HG03558 (cell line): ENCODE results near the gene HEBP1.

Experiments used
- ATAC-seq: cut with Tn5 transposase; IDR thresholded peaks from one replicate; pipeline ENCODE4 v1.9.1; 2021; ENCODE audit warnings: moderate number of reproducible peaks; ENCODE audit not compliant: unreplicated experiment; ENCODE audit errors: extremely low read depth

HEBP1 gene

DNA sequence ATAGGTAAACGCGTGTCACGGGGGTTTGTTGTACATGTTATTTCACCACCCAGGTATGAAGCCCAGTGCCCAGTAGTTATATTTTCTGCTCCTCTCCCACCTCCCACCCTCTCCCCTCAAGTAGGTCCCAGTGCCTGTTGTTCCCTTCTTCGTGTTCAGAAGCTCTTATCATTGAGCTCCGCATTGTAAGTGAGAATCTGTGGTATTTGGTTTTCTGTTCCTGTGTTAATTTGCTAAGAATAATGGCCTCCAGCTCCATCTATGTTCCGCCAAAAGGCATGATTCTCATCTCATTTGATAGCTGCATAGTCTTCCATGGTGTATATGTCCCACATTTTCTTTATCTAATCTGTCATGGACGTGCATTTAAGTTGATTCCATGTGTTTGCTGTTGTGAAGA, 41.2 kb downstream of the HEBP1 start:
- ATAC-seq = no peak

DNA sequence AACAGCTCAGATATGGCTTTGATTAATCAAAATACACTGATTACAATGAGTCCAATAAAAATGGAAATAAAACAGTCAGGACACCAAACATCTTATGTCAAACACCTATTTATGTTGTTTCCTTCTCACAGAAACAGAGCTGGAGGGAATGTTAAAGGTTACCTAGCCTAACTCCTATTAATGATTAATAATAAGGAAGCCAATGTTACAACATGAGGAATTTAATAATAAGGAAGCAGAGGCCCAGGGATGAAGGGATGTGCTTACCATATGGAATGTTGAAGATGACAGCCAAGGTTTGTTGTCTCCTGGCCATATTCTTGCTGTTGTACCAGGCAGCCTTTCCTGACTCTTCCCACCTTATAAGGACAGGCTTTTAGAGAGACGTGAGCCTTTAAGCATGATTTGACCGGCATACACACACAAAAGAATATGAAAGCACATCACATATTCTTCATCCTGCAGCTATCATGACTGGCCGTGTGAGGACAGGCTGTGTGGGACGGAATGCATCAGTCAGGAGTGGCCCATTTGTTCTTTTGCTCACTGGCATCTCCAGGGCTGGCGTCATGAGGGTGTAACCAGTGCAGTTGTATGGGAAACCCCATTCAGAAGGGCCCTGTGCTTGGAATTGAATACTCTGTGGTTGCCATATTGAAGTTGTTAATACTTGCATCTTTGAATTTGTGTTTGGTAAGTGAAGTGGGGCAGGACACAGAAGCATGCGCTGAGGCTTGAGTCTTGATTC, 45.0 kb downstream of the HEBP1 start:
- no peak for ATAC-seq

GRCh38 chr12:12954356-12954755, 45.7 kb downstream of the HEBP1 start:
- no peak for ATAC-seq

GRCh38 chr12:12952036-12952435, 48.0 kb downstream of the HEBP1 start, which contains the start of gene GPRC5D:
GPRC5D (minus strand) TSS chr12:12952170; CDS start chr12:12950384, 1,786 bp downstream.
- no peak for ATAC-seq

GRCh38 chr12:12951504-12951903, 48.6 kb downstream of the HEBP1 start:
- no peak for ATAC-seq

GRCh38 chr12:12947902-12948301, 52.2 kb downstream of the HEBP1 start:
- ATAC-seq = no peak

DNA sequence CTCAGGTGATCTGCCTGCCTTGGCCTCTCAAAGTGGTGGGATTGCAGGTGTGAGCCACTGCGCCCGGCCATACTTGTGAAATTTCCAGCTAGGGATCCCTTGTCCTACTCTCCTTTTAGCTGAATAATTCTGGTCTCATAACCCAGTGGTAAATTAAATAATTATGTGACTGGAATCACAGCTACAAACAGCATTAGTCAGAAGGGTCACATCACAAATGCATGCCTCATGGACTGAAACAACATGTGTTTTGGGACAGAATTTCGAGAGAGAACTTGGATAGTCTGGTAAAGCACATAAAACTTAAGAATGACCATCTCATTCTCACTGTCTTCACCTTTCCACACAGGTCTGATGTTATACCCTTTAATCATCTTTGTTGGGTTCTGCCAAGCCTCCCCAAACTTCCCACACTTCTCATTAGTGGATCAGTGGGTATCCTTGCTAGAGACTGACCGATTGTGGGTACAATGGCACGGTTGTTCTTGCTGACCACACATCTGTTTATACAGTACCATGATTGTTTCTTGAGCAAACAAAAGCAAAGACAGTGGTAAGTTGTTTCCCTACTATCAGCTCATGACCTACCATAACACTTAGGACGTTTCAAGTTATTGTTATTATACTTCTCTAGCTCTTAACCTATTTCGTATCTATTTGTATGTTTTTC, 53.2 kb downstream of the HEBP1 start:
- ATAC-seq = no peak

- no peak for ATAC-seq
Observed at GRCh38 chr12:12945591-12945990, 54.5 kb downstream of the HEBP1 start.

DNA sequence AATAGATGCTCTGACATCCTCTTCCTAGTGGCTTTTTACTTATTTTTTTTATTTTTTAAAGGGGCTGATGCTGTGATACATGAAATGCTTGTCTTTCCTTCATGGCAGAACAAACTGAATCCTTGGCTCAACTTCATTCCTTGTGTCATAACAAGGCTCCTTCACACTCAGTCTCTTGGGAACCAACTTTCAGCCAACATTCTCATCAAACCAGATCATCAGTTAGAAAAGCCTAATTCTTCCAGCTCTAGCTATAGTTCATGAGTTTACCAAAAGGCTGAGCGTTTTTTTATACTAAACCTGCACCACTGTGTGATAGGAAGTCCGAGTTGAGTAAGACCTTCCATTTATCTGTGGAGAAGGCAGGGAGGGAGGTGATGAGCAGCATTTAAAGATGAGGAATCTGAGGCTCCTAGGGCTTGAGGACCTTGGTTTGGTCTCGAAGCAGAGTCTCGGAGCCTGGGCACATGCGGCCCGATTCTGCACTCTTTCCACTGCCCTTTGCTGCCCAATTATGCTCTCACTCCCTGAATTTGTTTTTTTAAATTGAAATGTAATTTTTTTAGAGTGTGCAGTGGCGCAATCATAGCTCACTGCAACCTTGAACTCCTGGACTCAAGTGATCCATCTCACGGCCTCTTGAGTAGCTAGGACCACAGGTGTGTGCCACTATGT, 56.3 kb downstream of the HEBP1 start:
- ATAC-seq = no peak

- ATAC-seq = no peak
Observed at GRCh38 chr12:12941450-12942350, 58.4 kb downstream of the HEBP1 start.

GRCh38 chr12:12939888-12940287, 60.2 kb downstream of the HEBP1 start:
- no peak for ATAC-seq

DNA sequence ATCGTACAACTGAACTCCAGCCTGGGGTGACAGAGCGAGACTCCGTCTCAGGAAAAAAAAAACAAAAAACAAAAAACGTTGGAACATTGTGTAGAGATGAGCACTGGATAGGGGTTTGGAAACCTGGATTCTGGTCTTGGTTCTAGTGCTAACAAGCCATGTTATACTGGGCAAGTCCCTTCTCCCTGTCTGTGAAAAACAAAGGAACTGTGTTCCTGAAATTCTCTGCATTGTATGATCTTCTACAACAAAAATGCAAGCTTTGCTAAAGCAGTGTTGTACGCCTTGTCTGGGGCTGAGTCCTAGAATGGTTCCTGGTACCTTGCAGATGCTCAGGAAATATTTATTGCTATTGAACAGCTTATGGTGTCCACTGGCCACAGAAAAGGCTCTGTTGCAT, 61.5 kb downstream of the HEBP1 start:
- no peak for ATAC-seq

DNA sequence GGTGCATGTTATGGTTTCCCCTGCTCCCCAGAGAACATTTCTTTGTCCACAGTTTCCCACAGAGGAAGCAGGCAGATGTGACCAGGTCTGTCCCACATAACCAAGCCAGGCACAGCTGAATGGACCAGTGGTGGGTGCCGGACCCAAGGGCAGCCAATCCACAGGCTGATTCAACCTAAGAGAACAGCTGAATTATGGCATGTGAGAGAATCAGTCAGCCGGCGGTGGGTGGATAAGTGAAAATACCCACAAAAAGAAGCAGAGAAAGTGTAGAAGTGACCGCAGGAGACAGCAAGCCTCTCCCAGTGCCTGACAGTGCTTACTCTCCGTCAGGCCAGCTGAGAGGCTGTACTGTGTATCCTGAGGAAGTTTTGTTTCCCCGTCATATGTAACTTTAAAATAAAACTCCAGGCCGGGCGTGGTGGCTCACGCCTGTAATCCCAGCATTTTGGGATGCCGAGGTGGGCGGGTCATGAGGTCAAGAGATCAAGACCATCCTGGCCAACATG, 63.0 kb downstream of the HEBP1 start:
- no peak for ATAC-seq

- ATAC-seq = no peak
Observed at GRCh38 chr12:12934556-12934955, 65.5 kb downstream of the HEBP1 start.

DNA sequence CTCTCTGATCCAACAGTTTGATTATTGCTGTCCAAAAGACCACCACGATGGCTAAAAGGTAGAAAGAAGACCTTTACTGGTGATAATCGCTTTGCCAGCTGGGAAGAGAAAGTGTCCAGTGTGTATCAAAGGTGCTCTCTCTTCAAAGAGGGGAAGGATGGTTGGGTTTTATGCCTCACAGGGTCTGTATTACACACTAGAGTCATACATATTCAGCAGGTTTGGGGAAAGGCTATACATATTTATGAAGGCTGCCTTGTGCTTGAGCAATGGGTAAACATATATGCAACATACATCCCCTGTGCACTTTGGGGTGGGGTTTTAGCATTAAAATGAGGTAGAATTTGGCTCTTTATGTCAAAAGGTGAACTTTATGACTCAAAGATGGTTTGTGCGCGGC, 66.3 kb downstream of the HEBP1 start:
- ATAC-seq = no peak

- ATAC-seq = no peak
Observed at GRCh38 chr12:12930633-12931219, 69.3 kb downstream of the HEBP1 start.

DNA sequence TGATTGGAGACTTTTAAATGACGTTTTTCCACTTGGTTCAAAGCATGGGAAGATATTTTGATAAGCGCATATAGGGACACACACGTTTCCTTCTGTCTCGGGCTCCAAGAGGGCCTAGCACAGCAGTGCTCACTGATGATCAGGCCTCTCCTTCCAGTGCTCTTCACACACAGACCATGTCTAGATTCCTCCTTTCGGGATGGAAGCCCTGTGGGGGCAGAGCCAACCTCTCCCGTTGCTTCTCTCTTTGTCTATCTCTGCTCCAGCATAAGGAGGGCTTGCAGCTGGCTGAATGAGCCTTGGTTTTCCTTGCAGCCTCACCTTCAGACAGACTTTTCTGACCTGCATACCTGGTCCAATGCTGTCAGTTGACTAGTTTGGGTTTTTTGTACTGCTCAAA, 70.4 kb downstream of the HEBP1 start:
- no peak for ATAC-seq

DNA sequence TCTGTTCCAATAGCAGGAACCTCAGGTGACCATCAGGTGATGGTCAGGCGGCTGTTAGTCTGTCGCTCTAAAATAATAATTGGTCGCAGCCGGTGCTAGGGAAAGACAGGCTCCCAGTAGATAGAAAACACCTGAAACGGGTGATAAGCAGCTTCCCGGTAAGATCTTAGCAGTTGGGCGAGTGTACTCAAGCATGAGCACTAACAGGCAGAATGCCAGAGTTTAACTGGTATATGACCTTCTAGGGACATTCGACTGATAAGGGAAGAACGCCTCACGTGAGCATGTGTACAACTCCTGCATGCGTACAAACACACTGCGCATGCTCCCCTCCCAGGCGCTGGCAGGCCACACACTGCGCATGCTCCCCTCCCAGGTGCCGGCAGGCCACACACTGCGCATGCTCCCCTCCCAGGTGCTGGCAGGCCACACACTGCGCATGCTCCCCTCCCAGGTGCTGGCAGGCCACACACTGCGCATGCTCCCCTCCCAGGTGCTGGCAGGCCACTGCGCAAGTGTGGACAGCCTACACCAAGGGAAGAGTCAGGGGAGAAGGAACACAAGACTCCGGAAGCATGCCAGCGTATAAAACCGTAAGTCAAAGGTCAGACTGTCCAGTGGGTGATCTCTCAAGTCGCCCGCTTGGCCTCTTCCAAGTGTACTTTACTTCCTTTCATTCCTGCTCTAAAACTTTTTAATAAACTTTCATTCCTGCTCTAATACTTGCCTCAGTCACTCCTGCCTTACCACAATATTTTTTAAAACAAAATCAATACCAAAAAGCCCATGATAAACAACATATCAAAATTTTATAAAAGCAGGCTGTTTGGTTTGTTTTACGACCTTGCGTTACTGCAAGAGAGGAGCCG, 72.6 kb downstream of the HEBP1 start:
- ATAC-seq = no peak

- no peak for ATAC-seq
Observed at GRCh38 chr12:12926571-12927071, 73.4 kb downstream of the HEBP1 start.
